ENCODE measurements around the gene APOBR.

DNA sequence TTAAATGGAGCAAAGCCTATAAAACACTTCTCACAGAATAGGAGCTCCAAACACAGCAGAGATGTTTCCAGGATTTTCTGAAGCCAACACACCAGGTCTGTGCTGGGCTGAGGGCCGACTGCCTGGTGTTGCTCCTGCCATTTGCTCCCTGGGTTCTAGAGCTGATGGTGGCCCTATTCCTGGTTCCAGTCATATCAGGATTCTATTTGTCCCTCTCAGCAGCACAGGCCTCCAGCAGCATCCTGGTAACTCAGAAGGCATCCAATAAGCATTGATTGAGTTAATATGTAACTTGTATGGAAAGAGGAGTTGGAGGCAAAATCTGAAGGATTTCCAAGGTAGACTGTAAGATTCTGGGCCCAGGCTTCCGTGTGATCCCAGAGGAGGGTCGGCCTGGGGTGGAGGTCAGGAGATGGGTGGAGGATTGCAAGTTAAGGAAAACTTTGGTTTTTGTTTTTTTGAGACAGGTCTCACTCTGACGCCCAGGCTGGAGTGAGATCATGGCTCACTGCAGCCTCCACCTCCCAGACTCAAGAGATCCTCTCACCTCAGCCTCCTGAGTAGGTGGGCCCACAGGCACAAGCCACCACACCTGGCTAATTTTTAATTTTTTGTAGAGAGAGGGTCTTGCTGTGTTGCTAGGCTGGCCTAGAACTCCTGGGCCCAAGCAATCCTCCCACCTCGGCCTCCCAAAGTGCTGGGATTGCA, 38.7 kb downstream of the APOBR start:
- TF ChIP-seq POLR2AphosphoS5 (IDR thresholded peaks at IDR 0.05) = no peak
- TF ChIP-seq, protein P1, sequence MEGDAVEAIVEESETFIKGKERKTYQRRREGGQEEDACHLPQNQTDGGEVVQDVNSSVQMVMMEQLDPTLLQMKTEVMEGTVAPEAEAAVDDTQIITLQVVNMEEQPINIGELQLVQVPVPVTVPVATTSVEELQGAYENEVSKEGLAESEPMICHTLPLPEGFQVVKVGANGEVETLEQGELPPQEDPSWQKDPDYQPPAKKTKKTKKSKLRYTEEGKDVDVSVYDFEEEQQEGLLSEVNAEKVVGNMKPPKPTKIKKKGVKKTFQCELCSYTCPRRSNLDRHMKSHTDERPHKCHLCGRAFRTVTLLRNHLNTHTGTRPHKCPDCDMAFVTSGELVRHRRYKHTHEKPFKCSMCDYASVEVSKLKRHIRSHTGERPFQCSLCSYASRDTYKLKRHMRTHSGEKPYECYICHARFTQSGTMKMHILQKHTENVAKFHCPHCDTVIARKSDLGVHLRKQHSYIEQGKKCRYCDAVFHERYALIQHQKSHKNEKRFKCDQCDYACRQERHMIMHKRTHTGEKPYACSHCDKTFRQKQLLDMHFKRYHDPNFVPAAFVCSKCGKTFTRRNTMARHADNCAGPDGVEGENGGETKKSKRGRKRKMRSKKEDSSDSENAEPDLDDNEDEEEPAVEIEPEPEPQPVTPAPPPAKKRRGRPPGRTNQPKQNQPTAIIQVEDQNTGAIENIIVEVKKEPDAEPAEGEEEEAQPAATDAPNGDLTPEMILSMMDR (IDR thresholded peaks at IDR 0.05) = no peak
- TF ChIP-seq EP300 (IDR thresholded peaks at IDR 0.05) = no peak
- no peak for TF ChIP-seq POLR2A (IDR thresholded peaks at IDR 0.05)
